K562 (cell line): ENCODE data around the gene PIGC. TPM values are rescaled to one million over a fixed set of nuclear protein-coding genes. Genes with fewer than 3 reads are reported as not detected.

ENCODE experiments used
- ASH1L ChIP-seq: fragments of 450-650 bp; IDR thresholded peaks from 2 replicates; pipeline ENCODE4 v1.6.1; 2018; ENCODE audit warnings: borderline replicate concordance, mild to moderate bottlenecking, low read depth; ENCODE audit not compliant: partially characterized antibody
- HIVEP1 ChIP-seq: fragments of 250-450 bp; sonication (Bioruptor Pico); IDR thresholded peaks from 2 replicates; pipeline ENCODE4 v1.4.0; 2020; ENCODE audit warnings: mild to moderate bottlenecking
- KHSRP ChIP-seq: fragments of 450-650 bp; IDR thresholded peaks from 2 replicates; pipeline ENCODE4 v1.6.1; 2017
- MAX ChIP-seq: sonication (generic); formaldehyde crosslinking; IDR thresholded peaks from 2 replicates; pipeline ENCODE4 v1.9.0; 2022; ENCODE audit warnings: mild to moderate bottlenecking, missing genetic modification reagents
- MCM2 ChIP-seq: fragments of 450-650 bp; IDR thresholded peaks from 2 replicates; pipeline ENCODE4 v1.6.1; 2017; ENCODE audit warnings: low read depth, mild to moderate bottlenecking
- NKRF ChIP-seq: fragments of 450-650 bp; IDR thresholded peaks from 2 replicates; pipeline ENCODE4 v1.6.1; 2016; ENCODE audit warnings: borderline replicate concordance
- NR2C2 ChIP-seq, 2 experiments: fragments of 200-800 bp in 1 of 2; sonication (Bioruptor generic) in 1 of 2; sonication (generic) in 1 of 2; formaldehyde crosslinking in 1 of 2; IDR thresholded peaks; 2 replicates each; pipeline versions ENCODE4 v1.6.1 to v1.8.0; 2016 to 2022; ENCODE audit warnings: mild to moderate bottlenecking in 1 of 2, missing compliant biosample characterization in 1 of 2, missing genetic modification characterization in 1 of 2, missing genetic modification reagents in 1 of 2
- NRF1 ChIP-seq, 2 experiments: fragments of 450-650 bp; IDR thresholded peaks in 1 of 2; conservative IDR thresholded peaks in 1 of 2; 2 replicates each; pipeline ENCODE4 v1.6.1; 2014; ENCODE audit warnings: mild to moderate bottlenecking in 2 of 2
- U2AF2 ChIP-seq: fragments of 200-400 bp; formaldehyde crosslinking; optimal IDR thresholded peaks from 2 replicates; pipeline ENCODE3; 2017; ENCODE audit warnings: low read depth, mild to moderate bottlenecking, low read length
- USF2 ChIP-seq: sonication (generic); formaldehyde crosslinking; IDR thresholded peaks from 2 replicates; pipeline ENCODE4 v1.5.0; 2020; ENCODE audit warnings: missing genetic modification reagents
- ZBTB11 ChIP-seq, 3 experiments: fragments of 200-800 bp in 1 of 3; fragments of 250-450 bp in 1 of 3; fragments of 450-650 bp in 1 of 3; sonication (Bioruptor Pico) in 1 of 3; sonication (Bioruptor generic) in 1 of 3; formaldehyde crosslinking in 1 of 3; IDR thresholded peaks; 2 replicates each; pipeline versions ENCODE4 v1.6.1 to v1.8.0; 2016 to 2022; ENCODE audit warnings: mild to moderate bottlenecking in 2 of 3, missing genetic modification characterization in 2 of 3, missing compliant biosample characterization in 1 of 3, moderate library complexity in 1 of 3
- ZNF121 ChIP-seq: sonication (generic); formaldehyde crosslinking; conservative IDR thresholded peaks from 2 replicates; pipeline ENCODE4 v1.8.0; 2022; ENCODE audit warnings: missing genetic modification reagents
- ZNF507 ChIP-seq: conservative IDR thresholded peaks from 2 replicates; pipeline ENCODE4 v1.6.1; 2017; ENCODE audit warnings: missing genetic modification characterization, missing compliant biosample characterization
- ZNF740 ChIP-seq, 3 experiments: fragments of 200-800 bp in 1 of 3; sonication (Bioruptor generic) in 1 of 3; sonication (generic) in 1 of 3; formaldehyde crosslinking in 1 of 3; IDR thresholded peaks; 2 replicates each; pipeline versions ENCODE4 v1.6.1 to v1.8.0; 2016 to 2022; ENCODE audit warnings: mild to moderate bottlenecking in 2 of 3, missing compliant biosample characterization in 2 of 3, missing genetic modification characterization in 2 of 3, missing genetic modification reagents in 1 of 3
- ZNF764 ChIP-seq: fragments of 250-450 bp; sonication (Bioruptor Pico); IDR thresholded peaks from 2 replicates; pipeline ENCODE4 v1.4.0; 2020; ENCODE audit warnings: low read depth, mild to moderate bottlenecking, moderate library complexity
- polyA plus RNA-seq, 8 experiments: library from polyadenylated mRNA; depleted of rRNA in 4 of 8; stranded (reverse) in 5 of 8; unstranded in 3 of 8; fragments of >200 nt; fragmentation: Nextera tagmentation in 2 of 8; fragmentation: Illumina TruSeq in 1 of 8; extraction: Ambion mirVana in 2 of 8; extraction: Trizol in 1 of 8; gene quantifications; 2 replicates each; pipeline versions ENCODE4 v1.2.1 to v1.2.3, GENCODE V29; 2011 to 2014; ENCODE audit warnings: inconsistent platforms in 1 of 8, missing spikeins in 1 of 8
- total RNA-seq, 7 experiments: library from RNA; depleted of rRNA in 6 of 7; stranded (reverse); fragments of >200 nt in 6 of 7; fragmentation: Illumina TruSeq in 2 of 7; extraction: Trizol in 2 of 7; gene quantifications; 2 replicates each; pipeline versions ENCODE4 v1.2.1 to v1.2.3, GENCODE V29; 2011 to 2021; ENCODE audit warnings: low replicate concordance in 1 of 7

The PIGC gene
- total and polyA plus RNA-seq, 9 of the 15 experiments (the other 6 are each of a cell fraction or from before 2014, with no cell fraction given): 30.5 to 97.9 (median 54.7) TPM

- TF ChIP-seq ZNF740 (CRISPR knock-in tag; IDR thresholded peaks at IDR 0.05): no peak
- 0 out of 4 replicates have a peak, but pooled peaks of 1 of the 2 experiments have one; percentile 31 for TF ChIP-seq ZNF740 (tag; IDR thresholded peaks at IDR 0.05)
- TF ChIP-seq ASH1L: no peak
- TF ChIP-seq KHSRP: no peak
- TF ChIP-seq ZNF121 (CRISPR knock-in tag): no peak
- no peak for TF ChIP-seq U2AF2
- TF ChIP-seq MAX (CRISPR knock-in tag): peak; percentile 70
- no peak for TF ChIP-seq HIVEP1 (CRISPR knock-in tag)
- no peak for TF ChIP-seq MCM2
- TF ChIP-seq NRF1 (conservative IDR thresholded peaks at IDR 0.05 in 1 of 2, IDR thresholded peaks at IDR 0.05 in 1 of 2): no peak
- TF ChIP-seq ZBTB11 (CRISPR knock-in tag; IDR thresholded peaks at IDR 0.05): peak in 1 of 3 experiments; percentile 9; a peak in 1 of 6 replicates
- peak; percentile 13; the same call in 1 of the 2 replicates for TF ChIP-seq ZNF764 (CRISPR knock-in tag)
- no peak for TF ChIP-seq USF2 (CRISPR knock-in tag)
- TF ChIP-seq ZNF507 (tag): no peak
- no peak; the same call in 1 of the 2 replicates for TF ChIP-seq NR2C2 (CRISPR knock-in tag; IDR thresholded peaks at IDR 0.05)
- TF ChIP-seq NR2C2 (tag; IDR thresholded peaks at IDR 0.05): peak; percentile 80
- TF ChIP-seq NKRF: 0 out of 2 replicates have a peak, but pooled peaks have one; percentile 26
Observed at GRCh38 chr1:172450524-172450885, 6.6 kb upstream of the PIGC start (continued).
